ENCODE measurements around the gene GH2. TPM values are rescaled to one million over a fixed set of nuclear protein-coding genes. Genes with fewer than 3 reads are reported as not detected.
"Not testable (repeated sequence)": the region's sequence is repeated elsewhere in the genome, so short reads cannot be mapped to it uniquely, and the experiment has no call there.

Gene GH2
- total and polyA plus RNA-seq, 2 donors (not counting 3 experiments of a cell fraction or from before 2014, with no cell fraction given): not detected

GRCh38 chr17:63919311-63919723 lies 37.6 kb upstream of the GH2 start:
- Histone ChIP-seq H3K27me3 (ENCODE audit: control insufficient read depth in 2 of 2, insufficient read depth in 2 of 2, low read length in 2 of 2) (peaks cover 0 to 3% of the 10 kb centered on the region in 2 experiments), H2AFZ (ENCODE audit: low read depth, low read length) (no peak overlapping the region), H3K9ac (replicated peaks; ENCODE audit: extremely low read depth, insufficient read depth, low read length) (no peak overlapping the region), H3K36me3 (ENCODE audit: control insufficient read depth in 2 of 2, extremely low read depth in 1 of 2, insufficient read depth in 2 of 2, low read length in 2 of 2) (no peaks in the 10 kb centered on the region), H3K4me1 (ENCODE audit: control insufficient read depth, extremely low read depth, insufficient read depth, low read length) (no peaks in the 10 kb centered on the region), H4K20me1 (replicated peaks; ENCODE audit: control insufficient read depth, extremely low read depth, insufficient read depth, low read length) (no peaks in the 10 kb centered on the region), H3K9me3 (replicated peaks; ENCODE audit: control insufficient read depth, insufficient read depth, low read length) (no peaks in the 10 kb centered on the region), H3K4me3 (replicated peaks in 1 of 3; ENCODE audit: insufficient read depth in 1 of 3, low read depth in 1 of 3, low read length in 3 of 3) (no peak overlapping the region), H3K27ac (ENCODE audit: insufficient read depth, low read depth, low read length) (no peak overlapping the region), H3K79me2 (ENCODE audit: control insufficient read depth, insufficient read depth, low read length) (no peaks in the 10 kb centered on the region), H3K4me2 (ENCODE audit: insufficient read depth, low read length) (no peak overlapping the region), H3K9me1 (replicated peaks; ENCODE audit: control insufficient read depth, extremely low read depth, insufficient read depth, low read length) (no peaks in the 10 kb centered on the region)
- intact Hi-C loops (cut with micrococcal nuclease) (loop anchor here (1.0 kb wide), 4 partner anchors 27 to 214 kb away; no protein-coding TSS in a partner anchor), dilution Hi-C loops (cut with MboI; ENCODE audit: extremely low pct_ligation_motif_present, low sequenced_read_pairs) (no loop called here)
- POLR2A ChIA-PET: interaction anchor here (1.0 to 1.4 kb wide), 2 partner anchors 81 to 211 kb away, joined by 3 to 5 read pairs; no protein-coding TSS in a partner anchor
- CTCF ChIA-PET: interaction anchor here (0.7 to 7.3 kb wide), 40 partner anchors 9 to 383 kb away, joined by 3 to 183 read pairs (median 6); partner anchors contain the start of genes CD79B, ERN1, ICAM2 and PRR29
- FAIRE-seq (peak; percentile 92), DNase-seq (ENCODE audit: low read depth, low spot score) (peak; percentile 68)
- BruUV-seq (replicated peaks): no TSS peak
- no peak for TF ChIP-seq GATA2 (IDR thresholded peaks at IDR 0.05; ENCODE audit: insufficient read depth, insufficient read length, low read depth, low read length)
- TF ChIP-seq, protein P1, sequence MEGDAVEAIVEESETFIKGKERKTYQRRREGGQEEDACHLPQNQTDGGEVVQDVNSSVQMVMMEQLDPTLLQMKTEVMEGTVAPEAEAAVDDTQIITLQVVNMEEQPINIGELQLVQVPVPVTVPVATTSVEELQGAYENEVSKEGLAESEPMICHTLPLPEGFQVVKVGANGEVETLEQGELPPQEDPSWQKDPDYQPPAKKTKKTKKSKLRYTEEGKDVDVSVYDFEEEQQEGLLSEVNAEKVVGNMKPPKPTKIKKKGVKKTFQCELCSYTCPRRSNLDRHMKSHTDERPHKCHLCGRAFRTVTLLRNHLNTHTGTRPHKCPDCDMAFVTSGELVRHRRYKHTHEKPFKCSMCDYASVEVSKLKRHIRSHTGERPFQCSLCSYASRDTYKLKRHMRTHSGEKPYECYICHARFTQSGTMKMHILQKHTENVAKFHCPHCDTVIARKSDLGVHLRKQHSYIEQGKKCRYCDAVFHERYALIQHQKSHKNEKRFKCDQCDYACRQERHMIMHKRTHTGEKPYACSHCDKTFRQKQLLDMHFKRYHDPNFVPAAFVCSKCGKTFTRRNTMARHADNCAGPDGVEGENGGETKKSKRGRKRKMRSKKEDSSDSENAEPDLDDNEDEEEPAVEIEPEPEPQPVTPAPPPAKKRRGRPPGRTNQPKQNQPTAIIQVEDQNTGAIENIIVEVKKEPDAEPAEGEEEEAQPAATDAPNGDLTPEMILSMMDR (IDR thresholded peaks at IDR 0.05; ENCODE audit: extremely low read depth in 1 of 2, insufficient read depth in 1 of 2, low read depth in 1 of 2, low read length in 2 of 2): peak; percentile 75 to 89

DNA sequence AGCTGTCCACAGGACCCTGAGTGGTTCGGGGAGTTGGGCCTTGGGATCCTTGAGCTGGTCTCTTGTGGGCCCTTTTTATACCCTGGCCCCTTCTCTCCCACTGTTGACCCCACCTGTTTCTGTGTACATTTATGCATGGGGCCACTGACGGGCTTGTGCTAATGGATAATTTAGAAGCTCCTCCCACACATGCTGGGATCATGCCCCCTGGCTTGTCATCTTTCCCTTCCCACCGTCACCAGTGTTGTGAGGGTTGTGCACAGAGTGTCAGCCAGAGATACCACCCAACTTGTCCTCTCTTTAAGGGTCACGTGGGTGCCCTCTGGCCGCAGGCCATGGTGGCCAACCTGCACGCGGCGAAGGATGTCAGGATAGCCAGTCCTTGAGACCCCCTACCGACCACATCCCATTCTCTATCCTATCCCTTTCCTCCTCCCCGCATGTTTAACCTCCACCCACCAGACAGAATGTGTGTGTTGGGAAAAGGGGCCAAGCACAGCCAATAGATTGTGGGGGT lies 37.1 kb upstream of the GH2 start, which contains the start of gene GH1:
TSS of gene GH1 (minus strand) at position 51 of the 517 bp plus-strand sequence. CDS start 63 bp downstream, outside the sequence.
- H3K9me3 ChIP-seq (replicated peaks; ENCODE audit: control insufficient read depth, insufficient read depth, low read length); H3K27ac ChIP-seq (ENCODE audit: insufficient read depth, low read depth, low read length); H2AFZ ChIP-seq (ENCODE audit: low read depth, low read length); H4K20me1 ChIP-seq (replicated peaks; ENCODE audit: control insufficient read depth, extremely low read depth, insufficient read depth, low read length); FAIRE-seq; H3K4me1 ChIP-seq (ENCODE audit: control insufficient read depth, extremely low read depth, insufficient read depth, low read length); dilution Hi-C loops (cut with MboI; ENCODE audit: extremely low pct_ligation_motif_present, low sequenced_read_pairs); H3K9ac ChIP-seq (replicated peaks; ENCODE audit: extremely low read depth, insufficient read depth, low read length); H3K4me3 ChIP-seq (replicated peaks in 1 of 3; ENCODE audit: insufficient read depth in 1 of 3, low read depth in 1 of 3, low read length in 3 of 3); H3K27me3 ChIP-seq (ENCODE audit: control insufficient read depth in 2 of 2, insufficient read depth in 2 of 2, low read length in 2 of 2); DNase-seq (ENCODE audit: low read depth, low spot score); H3K4me2 ChIP-seq (ENCODE audit: insufficient read depth, low read length); H3K36me3 ChIP-seq (ENCODE audit: control insufficient read depth in 2 of 2, extremely low read depth in 1 of 2, insufficient read depth in 2 of 2, low read length in 2 of 2); H3K9me1 ChIP-seq (replicated peaks; ENCODE audit: control insufficient read depth, extremely low read depth, insufficient read depth, low read length); H3K79me2 ChIP-seq (ENCODE audit: control insufficient read depth, insufficient read depth, low read length); BruUV-seq (replicated peaks): not testable (repeated sequence)
- POLR2A ChIA-PET: interaction anchor here (1.4 kb wide), 1 partner anchor 212 kb away, joined by 3 read pairs; no protein-coding TSS in a partner anchor
- CTCF ChIA-PET: interaction anchor here (0.8 to 7.3 kb wide), 33 partner anchors 9 to 284 kb away, joined by 3 to 183 read pairs (median 8); partner anchors contain the start of genes CD79B, ERN1, ICAM2 and PRR29
- intact Hi-C loops (cut with micrococcal nuclease): loop anchor here (1.0 kb wide), 4 partner anchors 27 to 214 kb away; no protein-coding TSS in a partner anchor
